Measurements from ENCODE around the gene NT5C3A. TPM values are rescaled to one million over a fixed set of nuclear protein-coding genes. Genes with fewer than 3 reads are reported as not detected.

NT5C3A gene
- total RNA-seq, 1 donor from 2014 or later: 18.5 TPM

- DNase-seq (ENCODE audit: low spot score): no peak
These were observed 14.2 kb upstream of the NT5C3A start for GRCh38 chr7:33076737-33077136.

- no peak for DNase-seq (ENCODE audit: low spot score)
These were observed 13.4 kb upstream of the NT5C3A start for GRCh38 chr7:33075818-33076518.

GRCh38 chr7:33073243-33073642, 10.7 kb upstream of the NT5C3A start:
- DNase-seq (ENCODE audit: low spot score): no peak

GRCh38 chr7:33072471-33072870, 9.9 kb upstream of the NT5C3A start:
- DNase-seq (ENCODE audit: low spot score): no peak

GRCh38 chr7:33070831-33071230, 8.3 kb upstream of the NT5C3A start:
- no peak for DNase-seq (ENCODE audit: low spot score)

GRCh38 chr7:33070277-33070676, 7.7 kb upstream of the NT5C3A start:
- DNase-seq (ENCODE audit: low spot score): no peak

- DNase-seq (ENCODE audit: low spot score): no peak
These were observed 5.3 kb upstream of the NT5C3A start for GRCh38 chr7:33067921-33068320.

GRCh38 chr7:33066771-33067170, 4.2 kb upstream of the NT5C3A start:
- no peak for DNase-seq (ENCODE audit: low spot score)

GRCh38 chr7:33065981-33066380, 3.4 kb upstream of the NT5C3A start:
- no peak for DNase-seq (ENCODE audit: low spot score)

GRCh38 chr7:33062782-33063443, 337 bp upstream of the NT5C3A start:
- peak; percentile 97 for DNase-seq (ENCODE audit: low spot score)

GRCh38 chr7:33061282-33061937, 1.2 kb downstream of the NT5C3A start:
- DNase-seq (ENCODE audit: low spot score): no peak

- no peak for DNase-seq (ENCODE audit: low spot score)
These were observed 2.9 kb downstream of the NT5C3A start for GRCh38 chr7:33059635-33060034.

GRCh38 chr7:33055158-33055557, 7.4 kb downstream of the NT5C3A start:
- DNase-seq (ENCODE audit: low spot score): no peak

GRCh38 chr7:33054261-33054964, 8.2 kb downstream of the NT5C3A start:
- no peak for DNase-seq (ENCODE audit: low spot score)

- DNase-seq (ENCODE audit: low spot score): no peak
These were observed 8.9 kb downstream of the NT5C3A start for GRCh38 chr7:33053721-33054120.

GRCh38 chr7:33050535-33051318, 11.8 kb downstream of the NT5C3A start:
- no peak for DNase-seq (ENCODE audit: low spot score)

GRCh38 chr7:33048704-33049103, 13.9 kb downstream of the NT5C3A start:
- DNase-seq (ENCODE audit: low spot score): no peak

- DNase-seq (ENCODE audit: low spot score): no peak
These were observed 14.3 kb downstream of the NT5C3A start for GRCh38 chr7:33048257-33048656.

- no peak for DNase-seq (ENCODE audit: low spot score)
These were observed 17.6 kb downstream of the NT5C3A start for GRCh38 chr7:33044986-33045385.

GRCh38 chr7:33044401-33044718, 18.2 kb downstream of the NT5C3A start:
- DNase-seq (ENCODE audit: low spot score): no peak

Data from mesenteric fat pad (tissue), 1 donor.